NCI-H345 (cell line): Measurements from ENCODE around the gene USP26.
"Not testable (repeated sequence)": the region's sequence is repeated elsewhere in the genome, so short reads cannot be mapped to it uniquely, and the experiment has no call there.

Experiments used
- DNase-seq: peaks from one replicate; lab custom pipeline; 2025; lab: John Stamatoyannopoulos, UW

Gene USP26

GRCh38 chrX:133033010-133033409 lies 63.9 kb downstream of the USP26 start:
- DNase-seq: no peak

GRCh38 chrX:133018229-133018628 lies 78.7 kb downstream of the USP26 start:
- no peak for DNase-seq

DNA sequence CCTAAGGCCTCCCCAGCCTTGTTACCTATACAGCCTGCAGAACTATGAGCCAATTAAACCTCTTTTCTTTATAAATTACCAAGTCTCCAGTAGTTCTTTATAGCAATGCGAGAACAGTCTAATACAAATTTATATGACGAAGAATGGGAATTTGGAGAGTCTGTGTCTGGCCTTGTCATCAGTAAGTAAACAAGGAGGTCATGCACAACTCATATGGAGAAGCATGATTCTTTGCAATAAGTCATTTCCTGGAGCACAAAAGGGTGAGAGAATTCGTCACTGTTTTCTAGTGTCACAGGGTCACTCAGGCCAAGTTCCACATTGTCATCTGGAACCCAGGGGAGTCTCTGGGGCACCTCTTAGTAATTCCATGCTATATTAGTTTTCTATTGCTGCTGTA lies 89.5 kb downstream of the USP26 start:
- no peak for DNase-seq

DNA sequence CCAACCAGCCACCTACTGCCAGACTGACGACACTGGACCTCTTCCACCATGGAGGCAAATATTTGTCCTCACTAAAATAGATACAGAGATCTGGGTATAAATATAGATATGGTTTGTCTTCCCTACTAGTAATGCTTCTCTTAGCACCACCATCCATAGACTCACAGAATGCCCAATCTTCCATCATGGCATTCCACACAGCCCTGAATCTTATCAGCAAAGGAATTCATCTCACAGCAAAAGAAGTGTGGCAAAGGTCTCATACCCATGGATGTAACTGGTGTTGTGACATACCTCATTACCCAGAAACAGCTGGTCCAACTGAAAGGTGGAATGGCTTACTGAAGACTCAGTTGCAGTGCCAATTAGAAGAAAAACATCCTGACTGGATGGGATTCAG lies 91.3 kb downstream of the USP26 start:
- DNase-seq: no peak

DNA sequence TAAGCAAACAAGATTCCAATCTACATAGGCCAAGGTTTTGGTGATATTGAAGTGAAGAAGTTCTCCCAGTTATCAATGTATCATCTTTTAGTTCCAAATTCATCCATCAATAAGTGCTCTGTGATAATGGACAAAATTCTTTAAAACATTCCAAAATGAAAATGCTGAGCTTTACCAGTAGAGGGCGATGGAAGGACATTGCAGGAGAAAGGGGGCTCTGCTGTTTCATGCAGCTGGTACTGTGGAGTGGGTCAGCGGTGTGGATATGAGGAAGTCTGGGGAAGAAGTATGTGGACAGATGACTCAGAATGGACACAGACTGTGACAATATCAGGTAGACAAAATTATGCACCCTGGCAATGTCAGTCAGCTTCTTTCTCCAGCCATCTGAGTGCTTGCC lies 91.9 kb downstream of the USP26 start:
- peak; percentile 3 for DNase-seq

DNA sequence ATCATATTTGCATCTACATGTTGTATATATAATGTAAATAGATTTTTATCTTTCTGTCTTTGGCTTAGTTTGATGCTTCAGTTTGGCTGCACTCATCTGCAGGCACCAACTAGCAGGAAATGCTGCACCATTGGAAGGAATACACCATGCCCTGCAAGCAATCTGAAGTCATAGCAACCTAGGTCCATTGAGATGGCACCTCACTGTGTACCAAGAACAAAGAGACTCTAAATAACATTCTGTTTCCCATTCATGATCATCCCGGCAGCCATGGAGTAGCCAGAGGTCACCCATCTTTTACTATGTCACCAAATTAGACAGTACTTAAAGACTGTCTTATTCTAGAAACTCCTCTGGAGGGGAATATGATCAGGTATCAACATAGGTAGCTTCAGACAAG lies 97.7 kb downstream of the USP26 start:
- peak; percentile 10 for DNase-seq

DNA sequence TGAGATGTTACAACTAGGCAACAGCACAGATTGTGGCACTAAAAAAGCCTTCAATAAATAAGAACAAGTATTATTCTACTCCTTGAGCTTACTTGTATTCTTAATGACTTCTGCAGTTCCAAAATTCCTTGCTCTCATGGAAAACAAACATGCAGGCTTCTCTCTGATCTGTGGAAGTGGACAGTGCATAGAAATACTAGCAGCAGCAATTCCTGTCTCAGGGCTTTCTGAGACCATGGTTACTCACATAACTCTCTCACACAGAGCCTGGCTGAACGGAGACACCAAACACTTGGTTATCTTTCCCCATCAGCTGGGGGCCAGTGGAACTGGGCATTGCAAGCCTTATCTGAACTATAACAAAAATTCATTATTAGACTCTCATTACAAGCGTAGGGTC lies 106.1 kb downstream of the USP26 start:
- no peak for DNase-seq

GRCh38 chrX:132986556-132986955 lies 110.4 kb downstream of the USP26 start:
- no peak for DNase-seq

DNA sequence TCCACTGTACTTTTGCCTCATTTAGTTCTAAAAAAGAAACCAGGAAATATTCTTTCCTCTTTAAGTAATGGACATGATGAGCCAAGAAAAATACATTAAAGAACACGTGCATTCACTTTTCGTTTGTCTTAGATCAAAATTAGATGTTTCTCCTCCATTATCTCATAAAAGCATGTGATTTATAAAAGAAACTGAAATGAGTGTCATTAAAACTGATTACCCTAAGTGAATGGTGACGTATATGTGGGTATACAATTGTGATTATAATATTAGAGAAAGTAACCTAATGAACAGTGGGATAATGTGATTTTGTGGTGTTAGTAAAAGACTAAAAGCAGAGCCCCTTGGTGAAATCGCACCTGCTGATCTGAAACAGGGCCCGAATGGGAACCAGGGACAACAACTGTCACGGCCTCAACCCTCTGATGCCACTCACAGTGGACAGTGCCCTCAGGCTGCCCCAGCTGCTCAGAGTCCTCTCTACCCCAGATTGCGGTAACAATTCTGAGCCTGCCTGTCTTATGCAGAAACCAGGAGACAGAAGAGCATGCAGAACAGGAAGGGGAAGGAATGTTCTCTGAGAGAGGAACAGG lies 112.8 kb downstream of the USP26 start:
- no peak for DNase-seq

DNA sequence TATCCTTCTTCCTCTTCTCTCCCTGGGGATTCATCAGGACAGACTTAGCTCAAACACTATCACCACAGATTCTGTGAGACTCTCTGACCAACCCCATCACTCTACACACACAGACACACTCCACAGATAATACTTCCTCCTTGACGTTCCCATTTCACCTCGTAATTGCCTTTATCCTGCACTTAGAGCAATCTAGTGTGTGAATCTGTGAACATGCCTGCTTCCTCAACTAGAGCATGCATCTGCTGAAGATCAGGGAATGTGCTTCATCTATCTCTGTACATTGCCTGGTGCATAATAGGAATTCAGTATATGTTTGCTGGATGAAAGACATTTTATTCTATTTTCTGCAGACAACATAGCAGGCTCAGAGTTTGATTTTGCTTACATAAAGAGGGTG lies 113.4 kb downstream of the USP26 start:
- DNase-seq: no peak

GRCh38 chrX:132980035-132980434 lies 116.9 kb downstream of the USP26 start:
- not testable (repeated sequence) for DNase-seq
